Measurements from ENCODE around the gene PRADC1. TPM values are rescaled to one million over a fixed set of nuclear protein-coding genes. Genes with fewer than 3 reads are reported as not detected.

The PRADC1 gene
- polyA plus RNA-seq, 6 donors from 2014 or later: 9.5 to 19.1 (median 10.6) TPM

DNA sequence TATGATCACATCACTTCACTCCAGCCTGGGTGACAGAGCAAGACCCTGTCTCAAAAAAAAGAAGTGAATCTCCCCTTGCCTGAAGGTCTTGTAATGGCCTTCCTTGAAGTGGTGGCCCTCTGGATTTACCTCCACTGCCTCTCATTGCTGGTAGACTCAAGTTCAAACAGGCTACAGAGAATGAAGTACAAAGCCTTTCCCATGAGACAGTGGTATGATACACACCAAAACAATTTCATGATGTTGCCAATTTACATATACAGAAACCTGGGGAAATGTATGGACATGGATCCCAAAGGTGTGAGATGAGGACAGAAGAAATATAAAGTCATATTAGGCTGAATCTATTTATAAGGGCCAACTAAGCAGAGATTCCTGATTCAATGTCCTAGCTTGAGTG is 35.5 kb downstream of the PRADC1 start:
- H3K27ac Mint-ChIP-seq: no peak overlapping the region
- H3K4me1 Mint-ChIP-seq: peaks cover 0 to 7% (median 0%) of the 10 kb centered on the region in 3 donors
- no peak for ATAC-seq (ENCODE audit: low read depth in 2 of 2)
- H3K27me3 Mint-ChIP-seq: peaks cover 35 to 63% (median 44%) of the 10 kb centered on the region in 3 donors
- DNase-seq: no peak
- no peak overlapping the region for H3K4me3 Mint-ChIP-seq
- peaks cover 0 to 7% (median 2%) of the 10 kb centered on the region in 7 donors for H3K9me3 Mint-ChIP-seq
- no peaks in the 10 kb centered on the region for H3K36me3 Mint-ChIP-seq

DNA sequence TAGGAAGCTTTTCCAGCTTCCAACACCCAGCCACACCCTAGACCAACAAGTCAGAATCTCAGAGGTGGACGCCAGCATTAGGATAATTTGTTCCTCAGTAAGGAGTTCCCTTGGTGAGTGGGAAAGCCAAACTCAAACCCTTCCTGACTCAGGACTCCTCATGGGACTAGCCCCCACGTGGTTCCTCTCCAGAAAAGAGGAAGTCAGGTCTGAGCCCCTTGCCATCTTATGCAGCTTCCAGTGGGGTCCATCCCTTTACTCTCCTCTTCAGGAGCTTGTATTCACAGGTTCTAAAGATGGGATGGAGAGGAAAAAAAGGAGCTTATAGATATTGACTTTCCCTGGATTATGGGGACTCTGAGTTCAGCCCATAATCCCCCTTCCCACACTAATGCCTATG is 45.5 kb downstream of the PRADC1 start:
- peaks cover 0 to 14% (median 3%) of the 10 kb centered on the region in 7 donors for H3K9me3 Mint-ChIP-seq
- H3K27ac Mint-ChIP-seq: no peak overlapping the region
- ATAC-seq (ENCODE audit: low read depth in 2 of 2) (no peak), DNase-seq (no peak)
- no peak overlapping the region for H3K4me3 Mint-ChIP-seq
- H3K36me3 Mint-ChIP-seq: peaks cover 6 to 7% of the 10 kb centered on the region in 2 donors
- peaks cover 24 to 85% (median 65%) of the 10 kb centered on the region in 3 donors for H3K27me3 Mint-ChIP-seq
- no peaks in the 10 kb centered on the region for H3K4me1 Mint-ChIP-seq

DNA sequence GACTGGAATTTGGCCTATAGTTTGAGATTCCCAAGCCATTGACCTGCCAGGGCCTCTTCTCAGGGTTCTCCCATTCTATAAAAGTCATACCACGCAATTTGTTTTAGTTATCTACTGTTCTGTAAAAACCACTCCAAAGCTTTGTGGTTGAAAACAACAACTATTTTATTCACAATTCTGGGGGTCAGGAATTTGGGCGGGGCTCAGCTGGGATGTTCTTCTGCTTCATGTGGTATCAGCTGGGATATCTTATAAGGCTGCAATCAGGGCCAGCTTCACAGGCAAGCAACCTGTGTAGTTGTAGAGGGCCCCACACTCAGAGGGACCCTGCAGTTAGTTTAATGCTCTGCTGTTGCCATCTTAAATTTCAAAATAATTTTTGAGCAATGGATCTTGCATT is 47.1 kb downstream of the PRADC1 start:
- Mint-ChIP-seq H3K27ac (no peak overlapping the region), H3K9me3 (peaks cover 0 to 14% (median 3%) of the 10 kb centered on the region in 7 donors), H3K4me1 (no peaks in the 10 kb centered on the region), H3K36me3 (peaks cover 6 to 7% of the 10 kb centered on the region in 2 donors), H3K27me3 (peaks cover 24 to 84% (median 56%) of the 10 kb centered on the region in 3 donors), H3K4me3 (no peak overlapping the region)
- ATAC-seq (ENCODE audit: low read depth in 2 of 2) (no peak), DNase-seq (no peak)

Other genes starting within 250 kb of the PRADC1 start
- gene SFXN5, start 161.5 kb downstream of the PRADC1 start, polyA plus RNA-seq (ENCODE audit: low read depth in 6 of 6): 1 to 10 TPM in 5 of 6 donors, not detected in 1; 2.5 to 4.4 (median 3.0) TPM
- 1 to 10 TPM in 5 of 6 donors, not detected in 1; 2.0 to 3.6 (median 2.4) TPM for gene RAB11FIP5, start 120.3 kb downstream of the PRADC1 start, polyA plus RNA-seq (ENCODE audit: low read depth in 6 of 6)
- gene NOTO, start 30.7 kb downstream of the PRADC1 start, polyA plus RNA-seq (ENCODE audit: low read depth in 6 of 6): not detected
- 10 to 100 TPM in 5 of 6 donors, 1 to 10 TPM in 1; 4.9 to 29.2 (median 20.9) TPM for gene SMYD5, start 19.0 kb downstream of the PRADC1 start, polyA plus RNA-seq (ENCODE audit: low read depth in 6 of 6)
- 100 to 1,000 TPM; 224 to 376 (median 265) TPM for gene CCT7, start 1.1 kb upstream of the PRADC1 start, polyA plus RNA-seq (ENCODE audit: low read depth in 6 of 6)
- gene FBXO41, start 51.2 kb upstream of the PRADC1 start, polyA plus RNA-seq (ENCODE audit: low read depth in 6 of 6): 1 to 10 TPM in 4 of 6 donors, under 1 TPM in 1, not detected in 1; 0.79 to 2.3 (median 1.1) TPM
- gene EGR4, start 60.3 kb upstream of the PRADC1 start, polyA plus RNA-seq (ENCODE audit: low read depth in 6 of 6): under 1 TPM in 3 of 6 donors, not detected in 3; 0.23 to 0.84 (median 0.49) TPM
- 1 to 10 TPM in 5 of 6 donors, not detected in 1; 1.1 to 3.9 (median 2.2) TPM for gene ALMS1, start 152.6 kb upstream of the PRADC1 start, polyA plus RNA-seq (ENCODE audit: low read depth in 6 of 6)

Data from naive B cell (primary cell).